GM18951 (cell line): ENCODE results near the gene CYP1B1.

Experiments
- POLR2A ChIP-seq: IDR thresholded peaks from 4 replicates; pipeline ENCODE4 v1.6.1; 2011; ENCODE audit warnings: mild to moderate bottlenecking; ENCODE audit not compliant: insufficient read length, insufficient read depth; ENCODE audit errors: extremely low read depth
- in situ Hi-C: fragments of 300-500 bp; cut with MboI; formaldehyde crosslinking; loops from one replicate; pipeline ENCODE4 v1.12.0; 2022; ENCODE audit warnings: low sequenced_read_pairs, mixed read lengths, inconsistent platforms; ENCODE audit not compliant: unreplicated experiment

CYP1B1 gene

DNA sequence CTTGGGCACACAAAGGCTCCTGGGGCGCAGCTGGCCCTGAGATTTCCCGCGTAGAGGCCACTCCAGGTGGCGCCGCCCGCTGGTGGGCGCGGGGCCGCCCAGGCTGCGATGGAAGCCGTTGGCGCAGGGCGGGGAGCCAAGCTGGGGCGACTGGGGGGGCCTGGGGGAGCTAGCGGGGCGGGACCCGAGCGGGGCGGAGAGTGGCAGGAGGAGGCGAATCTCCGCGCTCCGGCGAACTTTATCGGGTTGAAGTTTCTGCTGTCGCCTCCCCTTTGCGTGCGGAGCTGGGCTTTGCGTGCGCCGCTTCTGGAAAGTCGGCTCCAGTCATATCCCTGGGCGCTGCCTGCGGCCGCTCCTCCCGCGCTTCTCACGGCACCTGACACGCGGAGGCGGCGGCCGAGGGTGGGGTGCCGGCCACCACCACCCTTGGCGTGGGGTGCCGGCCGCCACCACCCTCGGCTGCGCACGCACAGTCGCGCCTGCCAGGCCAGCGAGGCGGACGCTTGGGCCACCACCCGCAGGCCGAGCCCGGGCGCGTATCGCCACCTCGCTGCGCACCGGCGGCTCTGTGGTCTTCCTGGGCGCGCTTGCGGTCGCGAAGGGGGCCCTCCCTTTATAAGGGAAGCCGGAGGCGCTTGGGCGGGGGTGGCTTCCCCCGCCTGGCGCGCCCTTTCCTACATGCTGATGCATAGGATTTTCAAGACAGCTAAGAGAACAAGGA lies 919 bp upstream of the CYP1B1 start:
- no peak for TF ChIP-seq POLR2A
- in situ Hi-C loops: no loop called here

DNA sequence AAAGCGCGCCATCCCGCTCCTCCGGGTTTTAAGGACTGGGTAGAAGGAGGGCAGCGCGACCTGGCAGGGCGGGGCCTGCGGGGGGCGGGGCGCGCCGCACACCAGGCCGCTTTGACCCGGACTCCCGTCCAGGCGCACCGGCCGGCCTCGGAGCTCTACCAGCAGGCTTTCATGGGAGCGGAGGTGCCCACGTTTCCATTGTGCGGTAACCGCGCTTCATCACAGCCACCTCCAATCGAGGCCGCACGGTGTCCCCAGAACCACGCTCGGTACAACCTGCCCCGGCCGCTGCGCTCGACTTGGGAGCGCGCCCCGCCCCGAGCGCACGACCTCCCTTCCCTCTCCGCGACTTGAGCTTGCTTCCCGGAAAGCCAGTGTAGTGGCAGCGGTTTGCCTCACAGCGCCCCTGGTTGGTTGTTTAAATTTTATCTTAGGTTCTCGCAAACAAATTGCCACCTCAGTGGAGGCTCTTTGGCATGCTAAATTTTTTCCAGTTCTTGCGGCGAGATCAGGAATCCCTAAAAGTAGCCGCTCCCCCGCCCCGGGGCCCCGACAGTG lies 280 bp upstream of the CYP1B1 start:
- peak; percentile 23 for TF ChIP-seq POLR2A
- in situ Hi-C loops: no loop called here

DNA sequence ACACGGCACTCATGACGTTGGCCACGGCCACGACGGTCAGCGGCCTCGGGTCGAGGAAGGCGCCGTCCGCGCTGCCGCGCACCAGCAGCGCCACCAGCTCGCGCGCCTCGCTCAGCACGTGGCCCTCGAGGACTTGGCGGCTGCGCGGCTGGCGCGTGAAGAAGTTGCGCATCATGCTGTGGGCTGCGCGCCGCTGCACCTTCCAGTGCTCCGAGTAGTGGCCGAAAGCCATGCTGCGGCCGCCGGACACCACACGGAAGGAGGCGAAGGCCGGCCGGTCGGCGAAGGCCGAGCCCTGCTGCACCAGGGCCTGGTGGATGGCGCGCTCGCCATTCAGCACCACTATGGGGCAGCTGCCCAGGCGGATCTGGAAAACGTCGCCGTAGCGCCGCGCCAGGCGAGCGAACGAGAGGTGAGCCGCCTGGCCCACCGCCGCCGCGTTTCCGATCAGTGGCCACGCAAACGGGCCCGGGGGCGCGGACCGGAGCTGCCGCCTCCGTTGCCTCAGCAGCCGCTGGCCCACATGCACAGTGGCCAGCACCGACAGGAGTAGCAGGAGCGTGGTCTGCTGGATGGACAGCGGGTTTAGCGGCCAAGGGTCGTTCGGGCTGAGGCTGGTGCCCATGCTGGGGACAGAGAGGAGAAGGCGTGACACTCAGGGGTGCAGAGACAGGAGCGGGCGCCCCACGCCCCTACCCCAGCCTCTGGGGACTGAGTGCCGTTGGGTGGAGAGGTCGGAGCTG lies 1.0 kb downstream of the CYP1B1 start:
- in situ Hi-C loops: no loop called here
- TF ChIP-seq POLR2A: no peak

DNA sequence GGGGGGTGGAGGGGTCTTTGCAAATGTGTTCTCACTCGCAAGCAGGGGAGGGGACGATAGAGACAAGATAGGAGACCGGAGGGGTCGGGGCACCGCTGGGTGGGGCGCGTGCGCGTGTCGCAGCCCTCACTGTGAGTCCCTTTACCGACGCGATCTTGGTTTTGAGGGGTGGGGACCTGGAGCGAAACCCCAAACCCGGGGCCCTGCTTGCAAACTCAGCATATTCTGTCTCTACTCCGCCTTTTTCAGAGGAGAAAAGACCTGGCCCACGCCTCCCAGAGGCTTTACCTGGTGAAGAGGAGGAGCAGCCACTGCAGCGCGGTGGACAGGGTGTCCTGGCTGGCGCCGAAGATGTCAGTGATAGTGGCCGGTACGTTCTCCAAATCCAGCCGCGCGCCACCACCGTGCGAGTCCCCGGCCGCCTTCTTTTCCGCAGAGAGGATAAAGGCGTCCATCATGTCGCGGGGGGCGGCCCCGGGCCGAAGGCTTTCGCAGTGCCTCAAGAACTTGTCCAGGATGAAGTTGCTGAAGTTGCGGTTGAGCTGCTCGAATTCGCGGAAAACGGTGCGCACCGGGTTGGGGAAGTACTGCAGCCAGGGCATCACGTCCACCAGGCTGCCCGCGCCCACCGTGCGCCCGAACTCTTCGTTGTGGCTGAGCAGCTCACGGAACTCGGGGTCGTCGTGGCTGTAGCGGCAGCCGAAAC lies 1.7 kb downstream of the CYP1B1 start:
- in situ Hi-C loops: no loop called here
- no peak for TF ChIP-seq POLR2A

DNA sequence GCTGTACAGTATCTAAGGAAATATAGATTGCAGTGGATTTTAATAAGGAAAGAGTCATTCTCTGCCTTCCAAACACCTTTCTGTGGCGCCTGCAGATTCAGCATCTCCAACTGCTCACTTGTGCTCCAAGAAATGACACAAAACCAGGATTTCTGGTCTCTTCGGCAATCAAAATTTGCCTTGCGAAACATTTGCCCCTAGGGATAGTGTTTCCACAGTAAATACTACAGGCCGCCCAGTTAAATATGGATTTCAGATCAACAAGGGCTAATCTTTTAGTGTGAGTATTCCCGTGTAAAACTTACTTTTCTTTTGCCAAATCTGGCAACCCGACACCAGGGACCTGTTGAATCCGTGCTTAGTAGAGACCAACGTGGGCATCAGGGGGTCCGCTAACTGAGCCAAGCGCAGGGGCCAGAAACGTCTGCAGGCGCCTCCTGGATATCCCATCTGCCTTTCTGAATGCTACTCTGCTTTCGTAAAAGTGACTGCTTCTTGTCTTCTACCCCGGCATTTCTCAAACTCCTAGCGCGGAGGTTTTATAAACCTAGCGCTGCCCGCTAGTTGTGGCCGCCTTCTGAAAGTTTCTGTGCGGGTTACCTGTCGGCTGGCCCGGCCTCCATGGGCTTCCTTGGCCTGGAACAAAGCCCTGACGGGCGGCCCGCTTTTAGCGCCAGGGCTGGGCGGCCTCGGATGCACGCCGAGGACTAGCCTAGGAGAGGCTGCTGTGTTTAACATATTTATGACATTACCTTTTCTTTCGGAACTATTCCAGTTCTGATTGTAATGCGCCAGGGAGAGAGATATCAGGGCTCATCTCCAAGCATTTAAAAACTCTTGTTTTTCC lies 2.5 kb downstream of the CYP1B1 start:
- in situ Hi-C loops: no loop called here
- TF ChIP-seq POLR2A: no peak

DNA sequence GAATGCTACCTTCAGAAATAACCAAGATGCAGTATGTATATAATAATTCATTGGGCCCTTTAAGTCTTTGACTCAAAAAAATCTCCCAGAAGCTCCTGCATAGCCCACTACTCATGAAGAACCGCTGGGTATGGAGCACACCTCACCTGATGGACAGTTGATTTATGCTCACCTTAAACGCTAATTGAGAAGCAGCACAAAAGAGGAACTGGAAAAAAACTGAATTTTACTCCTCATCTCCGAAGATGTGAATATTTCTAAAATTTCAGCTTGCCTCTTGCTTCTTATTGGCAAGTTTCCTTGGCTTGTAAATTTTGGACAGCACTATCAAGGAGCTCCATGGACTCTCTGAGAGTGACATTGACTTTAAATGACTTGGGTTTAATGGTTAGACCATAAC lies 5.5 kb downstream of the CYP1B1 start:
- in situ Hi-C loops: no loop called here
- no peak for TF ChIP-seq POLR2A

DNA sequence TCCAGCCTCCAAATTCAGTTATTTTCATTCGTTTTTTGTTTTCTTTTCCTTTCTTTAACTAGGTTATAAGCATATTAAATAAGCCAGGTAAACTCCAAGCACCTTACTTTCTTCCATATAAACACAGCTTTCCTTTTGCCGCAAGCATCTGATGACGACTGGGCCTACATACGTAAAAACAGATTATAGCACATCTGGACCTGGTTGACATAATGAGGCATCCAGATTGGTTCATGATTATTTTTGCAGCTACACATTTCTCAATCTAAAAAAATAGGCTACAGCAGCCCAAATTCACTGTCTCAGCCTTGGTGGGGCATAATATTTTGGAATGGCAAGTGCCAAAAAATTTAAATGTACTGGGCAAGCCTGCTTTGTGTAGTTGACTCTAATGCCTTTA lies 7.7 kb downstream of the CYP1B1 start:
- no peak for TF ChIP-seq POLR2A
- in situ Hi-C loops: no loop called here

DNA sequence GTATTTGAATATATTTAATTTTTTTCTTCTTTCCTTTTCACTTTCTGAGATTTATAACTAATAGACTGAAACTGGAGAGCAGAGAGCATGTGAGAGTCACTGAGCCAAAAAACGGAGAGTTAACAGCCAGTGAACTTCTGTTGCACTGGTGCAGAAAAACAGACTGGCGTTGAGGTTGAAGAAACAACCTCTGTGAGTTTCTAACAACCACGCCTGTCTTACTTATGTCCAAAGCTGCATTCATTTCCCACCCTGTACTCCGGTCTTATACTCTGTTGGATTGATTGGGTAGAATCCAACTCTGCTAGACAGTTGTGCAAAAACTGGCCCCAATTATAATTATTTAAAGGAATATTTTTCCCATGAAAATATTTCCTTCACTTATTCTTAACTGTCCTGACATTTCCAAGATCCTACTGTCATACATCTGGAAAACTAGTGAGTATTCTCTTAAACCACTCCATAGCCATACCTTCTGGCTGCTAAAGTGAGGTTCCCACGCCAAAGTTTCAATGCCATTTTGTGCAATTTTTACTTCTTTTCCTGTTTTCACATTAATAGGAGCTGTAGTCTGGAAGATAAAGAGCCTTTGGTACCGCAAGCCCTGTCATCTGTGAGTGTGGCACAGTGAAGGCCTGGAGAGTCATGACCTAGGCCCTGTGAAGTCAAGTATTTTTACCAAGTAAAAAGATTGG lies 9.4 kb downstream of the CYP1B1 start:
- TF ChIP-seq POLR2A: no peak
- in situ Hi-C loops: no loop called here

DNA sequence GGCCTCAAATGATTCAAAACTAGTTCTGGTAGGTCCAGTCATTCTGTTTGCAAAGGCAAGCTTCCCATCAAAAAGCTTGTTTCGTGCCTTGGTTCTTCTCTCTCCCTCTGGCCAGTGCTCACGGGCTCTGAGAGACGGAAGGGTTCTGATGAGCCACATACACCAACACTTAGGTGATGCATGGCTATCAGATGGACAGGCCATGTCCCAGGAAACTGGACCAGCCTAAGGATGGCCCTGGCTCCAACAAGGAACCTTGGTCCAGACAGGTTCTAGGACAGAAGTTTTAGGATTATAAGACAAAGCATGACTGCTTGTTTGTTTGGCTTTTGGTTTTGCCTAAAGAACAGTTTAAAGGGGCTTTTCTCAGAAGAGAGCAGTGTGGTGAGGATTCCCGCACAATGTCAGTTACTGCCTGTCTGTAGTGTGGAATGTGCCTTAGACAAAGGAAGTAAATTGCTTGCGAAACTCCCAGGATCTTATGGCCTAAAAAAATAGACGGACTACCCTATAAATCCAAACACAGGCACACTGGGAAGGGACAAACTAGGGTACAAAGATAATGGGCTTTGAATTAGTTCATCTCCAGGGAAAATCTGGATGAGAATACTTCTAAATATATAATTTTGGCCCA lies 10.3 kb downstream of the CYP1B1 start:
- in situ Hi-C loops: no loop called here
- no peak for TF ChIP-seq POLR2A

DNA sequence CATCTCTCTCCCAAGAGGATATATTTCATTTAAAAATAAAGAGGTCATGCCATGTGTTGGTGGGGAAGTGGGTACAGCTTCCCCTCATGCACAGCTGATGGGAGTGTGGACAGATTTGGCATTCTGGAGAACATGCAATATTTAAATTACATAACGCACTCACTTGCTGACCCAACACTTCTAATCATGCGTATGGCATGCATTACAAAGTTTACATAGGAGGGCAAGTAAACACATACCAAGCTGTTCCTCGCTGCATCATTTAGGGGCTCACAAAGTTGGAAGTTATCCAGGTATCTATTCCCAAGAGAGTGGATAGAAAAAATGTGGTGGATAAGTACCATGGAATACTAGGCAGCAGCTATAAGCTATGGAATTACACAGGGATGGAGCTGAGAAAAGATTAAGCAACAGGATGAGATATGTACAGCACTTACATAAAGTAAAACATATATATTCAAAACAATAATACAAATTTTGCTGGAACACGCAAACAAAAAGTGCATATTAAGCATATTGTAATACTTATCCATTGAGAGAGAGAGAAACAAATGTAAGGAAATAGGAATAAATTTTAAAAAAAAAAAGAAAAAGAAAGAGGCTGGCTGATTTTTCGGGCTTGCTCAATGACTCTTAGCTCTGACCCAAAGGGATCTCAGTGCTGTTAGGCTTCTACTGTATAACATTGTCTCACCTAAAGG lies 11.0 kb downstream of the CYP1B1 start:
- no peak for TF ChIP-seq POLR2A
- in situ Hi-C loops: no loop called here

DNA sequence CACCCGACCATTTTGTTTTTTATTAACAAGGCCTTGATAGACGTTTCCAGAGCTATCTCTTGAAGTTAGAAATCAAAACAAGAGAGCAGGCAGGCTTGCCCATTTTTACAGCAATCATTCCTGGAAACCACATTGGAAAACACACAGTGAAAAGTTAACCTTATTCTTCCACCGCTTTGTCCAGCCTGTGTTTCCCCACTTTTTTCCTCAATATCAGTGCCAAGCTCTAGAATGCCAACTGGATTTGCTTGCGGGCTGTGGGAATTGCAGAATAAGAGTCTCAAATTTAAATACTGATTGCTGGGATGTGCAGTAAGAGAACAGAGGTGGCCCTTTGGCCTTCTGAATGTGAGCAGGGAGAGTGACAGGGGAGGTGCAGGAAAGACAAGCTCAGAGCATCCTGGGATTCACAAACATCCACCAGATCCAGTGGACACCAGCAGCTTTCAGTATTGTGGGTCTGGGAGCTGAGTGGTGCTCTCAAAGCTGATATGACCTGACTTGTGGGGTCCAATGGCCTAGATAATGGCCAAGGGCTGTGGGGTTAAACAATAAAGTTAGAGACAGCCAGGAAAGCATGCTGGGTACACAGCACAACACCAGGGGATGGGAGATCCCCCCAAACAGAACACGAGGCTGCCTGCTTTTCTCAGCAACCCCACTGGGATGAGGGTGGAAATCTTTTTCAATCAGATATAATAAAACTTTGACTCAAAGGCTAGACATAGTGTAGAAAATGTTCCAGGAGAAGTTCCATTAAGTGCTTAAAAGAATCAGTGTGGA lies 15.5 kb downstream of the CYP1B1 start:
- in situ Hi-C loops: no loop called here
- TF ChIP-seq POLR2A: no peak
